CD8-positive, alpha-beta memory T cell (primary cell): Measurements from ENCODE around the gene MYLIP. TPM values are rescaled to one million over a fixed set of nuclear protein-coding genes. Genes with fewer than 3 reads are reported as not detected.

Experiments used
- CTCF ChIA-PET: fragments of 350-600 bp; sonication (Branson Sonifier 250); formaldehyde crosslinking; loops from one replicate; lab custom pipeline; 2021; ENCODE audit warnings: antibody characterized with exemption; lab: Charles Lee
- POLR2A ChIA-PET: fragments of 350-600 bp; sonication (Branson Sonifier 250); formaldehyde crosslinking; loops from one replicate; lab custom pipeline; 2021; ENCODE audit warnings: antibody characterized with exemption; lab: Charles Lee
- DNase-seq, 5 donors: peaks; one replicate each; pipeline versions ENCODE4 v3.0.0 to v3.0.0-alpha.2; 2020 to 2022; ENCODE audit warnings: mixed read lengths in 1 of 5
- H3K27ac ChIP-seq: one replicate; pipeline ENCODE4 v1.7.0; 2013; ENCODE audit warnings: low read depth, mild to moderate bottlenecking, low read length, moderate library complexity
- H3K27me3 ChIP-seq: 2 replicates; pipeline ENCODE4 v1.7.0; 2013; ENCODE audit warnings: low read length, mild to moderate bottlenecking; ENCODE audit not compliant: insufficient read depth, poor library complexity, severe bottlenecking
- H3K36me3 ChIP-seq: 2 replicates; pipeline ENCODE4 v1.7.0; 2013; ENCODE audit warnings: mild to moderate bottlenecking, low read length, moderate library complexity; ENCODE audit not compliant: insufficient read depth
- H3K4me1 ChIP-seq: 2 replicates; pipeline ENCODE4 v1.7.0; 2013; ENCODE audit warnings: mild to moderate bottlenecking, low read length, moderate library complexity; ENCODE audit not compliant: insufficient read depth
- H3K4me3 ChIP-seq: 2 replicates; pipeline ENCODE4 v1.7.0; 2013; ENCODE audit warnings: mild to moderate bottlenecking, low read length
- H3K9me3 ChIP-seq: 2 replicates; pipeline ENCODE4 v1.7.0; 2013; ENCODE audit warnings: mild to moderate bottlenecking, low read length
- H3K27ac Mint-ChIP-seq, 8 donors: one replicate each; pipeline ENCODE4 v1.8.0; 2020 to 2021; ENCODE audit warnings: mixed read lengths in 8 of 8, mild to moderate bottlenecking in 6 of 8, inconsistent platforms in 3 of 8, moderate library complexity in 3 of 8
- H3K27me3 Mint-ChIP-seq, 2 donors: one replicate each; pipeline ENCODE4 v1.8.0; 2020 to 2021; ENCODE audit warnings: mixed read lengths in 2 of 2, mild to moderate bottlenecking in 1 of 2, moderate library complexity in 1 of 2
- H3K36me3 Mint-ChIP-seq, 3 donors: one replicate each; pipeline ENCODE4 v1.8.0; 2020 to 2021; ENCODE audit warnings: mixed read lengths in 3 of 3, inconsistent platforms in 1 of 3, mild to moderate bottlenecking in 1 of 3
- H3K4me1 Mint-ChIP-seq, 3 donors: one replicate each; pipeline ENCODE4 v1.8.0; 2020 to 2021; ENCODE audit warnings: mixed read lengths in 3 of 3, inconsistent platforms in 1 of 3, mild to moderate bottlenecking in 1 of 3
- H3K4me3 Mint-ChIP-seq, 7 donors: one replicate each; pipeline ENCODE4 v1.8.0; 2020 to 2021; ENCODE audit warnings: mixed read lengths in 7 of 7, mild to moderate bottlenecking in 6 of 7, moderate library complexity in 4 of 7, inconsistent platforms in 2 of 7
- H3K9me3 Mint-ChIP-seq, 5 donors: one replicate each; pipeline ENCODE4 v1.8.0; 2020 to 2022; ENCODE audit warnings: mixed read lengths in 5 of 5, mild to moderate bottlenecking in 3 of 5, moderate library complexity in 2 of 5, inconsistent platforms in 1 of 5
- polyA plus RNA-seq: library from polyadenylated mRNA; unstranded; fragments of 300-500 nt; fragmentation: Illumina TruSeq; gene quantifications from one replicate; pipeline ENCODE4 v1.2.3, GENCODE V29; 2021
- total RNA-seq, 2 experiments: library from RNA; stranded (reverse); gene quantifications; one replicate each; pipeline ENCODE4 v1.2.3, GENCODE V29; 2021

MYLIP gene
- 1 to 10 TPM; 7.7 to 9.0 TPM for total RNA-seq
- polyA plus RNA-seq = 78.0 TPM

GRCh38 chr6:16128759-16129622 is at the start of gene MYLIP:
MYLIP (plus strand) TSS chr6:16129086; CDS start chr6:16129323, 237 bp downstream.
- DNase-seq = peak; percentile 96 to 97 (median 97)
- Histone ChIP-seq H3K27me3 (no peaks in the 10 kb centered on the region), H3K4me3 (peak within 1 kb of the TSS; percentile 93), H3K27ac (peak within 1 kb of the TSS; percentile 82), H3K9me3 (no peaks in the 10 kb centered on the region), H3K4me1 (peaks cover 30% of the 10 kb centered on the region), H3K36me3 (no peaks in the 10 kb centered on the region)
- Mint-ChIP-seq H3K9me3 (no peaks in the 10 kb centered on the region), H3K27ac (peak within 1 kb of the TSS; percentile 93 to 100 (median 97)), H3K4me3 (peak within 1 kb of the TSS; percentile 94 to 99 (median 96)), H3K27me3 (peaks cover 0 to 3% of the 10 kb centered on the region in 2 donors), H3K4me1 (peaks cover 34 to 50% (median 38%) of the 10 kb centered on the region in 3 donors), H3K36me3 (peaks cover 4 to 32% (median 10%) of the 10 kb centered on the region in 3 donors)
- ChIA-PET POLR2A (interaction anchor here (0.7 to 1.4 kb wide), 6 partner anchors 29 to 633 kb away, joined by 3 to 17 read pairs (median 4); partner anchors contain the start of genes ATXN1 and DTNBP1), CTCF (interaction anchor here (0.7 to 1.9 kb wide), 18 partner anchors 9 to 469 kb away, joined by 3 to 14 read pairs (median 4); no protein-coding TSS in a partner anchor)

GRCh38 chr6:16079354-16079753 is 49.5 kb upstream of the MYLIP start:
- Mint-ChIP-seq H3K4me3 (no peak overlapping the region), H3K27me3 (peaks cover 2 to 4% of the 10 kb centered on the region in 2 donors), H3K4me1 (no peaks in the 10 kb centered on the region), H3K27ac (no peak overlapping the region), H3K9me3 (no peaks in the 10 kb centered on the region), H3K36me3 (no peaks in the 10 kb centered on the region)
- Histone ChIP-seq H3K36me3 (no peaks in the 10 kb centered on the region), H3K4me3 (no peak overlapping the region), H3K27me3 (no peaks in the 10 kb centered on the region), H3K9me3 (no peaks in the 10 kb centered on the region), H3K4me1 (no peaks in the 10 kb centered on the region), H3K27ac (no peak overlapping the region)
- no peak for DNase-seq
- ChIA-PET CTCF (no interaction called here), POLR2A (no interaction called here)

GRCh38 chr6:16080204-16080603 is 48.7 kb upstream of the MYLIP start:
- H3K9me3 ChIP-seq = no peaks in the 10 kb centered on the region
- H3K27me3 Mint-ChIP-seq = peaks cover 2 to 4% of the 10 kb centered on the region in 2 donors
- ChIA-PET POLR2A (no interaction called here), CTCF (no interaction called here)
- no peak for DNase-seq
- H3K9me3 Mint-ChIP-seq = no peaks in the 10 kb centered on the region
- H3K27ac ChIP-seq = no peak overlapping the region
- no peaks in the 10 kb centered on the region for H3K4me1 Mint-ChIP-seq
- no peaks in the 10 kb centered on the region for H3K36me3 Mint-ChIP-seq
- no peak overlapping the region for H3K4me3 Mint-ChIP-seq
- H3K4me3 ChIP-seq = no peak overlapping the region
- H3K27me3 ChIP-seq = no peaks in the 10 kb centered on the region
- H3K4me1 ChIP-seq = no peaks in the 10 kb centered on the region
- no peaks in the 10 kb centered on the region for H3K36me3 ChIP-seq
- no peak overlapping the region for H3K27ac Mint-ChIP-seq

- Mint-ChIP-seq H3K9me3 (no peaks in the 10 kb centered on the region), H3K27ac (no peak overlapping the region), H3K36me3 (no peaks in the 10 kb centered on the region), H3K27me3 (peaks cover 2 to 4% of the 10 kb centered on the region in 2 donors), H3K4me3 (no peak overlapping the region), H3K4me1 (no peaks in the 10 kb centered on the region)
- ChIA-PET POLR2A (no interaction called here), CTCF (no interaction called here)
- H3K27me3 ChIP-seq = no peaks in the 10 kb centered on the region
- H3K4me1 ChIP-seq = no peaks in the 10 kb centered on the region
- no peak overlapping the region for H3K27ac ChIP-seq
- no peak overlapping the region for H3K4me3 ChIP-seq
- no peaks in the 10 kb centered on the region for H3K9me3 ChIP-seq
- no peaks in the 10 kb centered on the region for H3K36me3 ChIP-seq
- DNase-seq = no peak
Observed at GRCh38 chr6:16081326-16081725, 47.6 kb upstream of the MYLIP start.

- no peak for DNase-seq
- H3K4me3 ChIP-seq = no peak overlapping the region
- H3K4me1 ChIP-seq = no peaks in the 10 kb centered on the region
- ChIA-PET POLR2A (no interaction called here), CTCF (no interaction called here)
- H3K27me3 Mint-ChIP-seq = peaks cover 2 to 5% of the 10 kb centered on the region in 2 donors
- no peaks in the 10 kb centered on the region for H3K27me3 ChIP-seq
- no peaks in the 10 kb centered on the region for H3K36me3 ChIP-seq
- no peak overlapping the region for H3K27ac Mint-ChIP-seq
- H3K27ac ChIP-seq = no peak overlapping the region
- no peaks in the 10 kb centered on the region for H3K36me3 Mint-ChIP-seq
- H3K9me3 ChIP-seq = no peaks in the 10 kb centered on the region
- H3K9me3 Mint-ChIP-seq = no peaks in the 10 kb centered on the region
- no peak overlapping the region for H3K4me3 Mint-ChIP-seq
- H3K4me1 Mint-ChIP-seq = no peaks in the 10 kb centered on the region
Observed at GRCh38 chr6:16082361-16082760, 46.5 kb upstream of the MYLIP start.

GRCh38 chr6:16086965-16087364 is 41.9 kb upstream of the MYLIP start:
- H3K4me1 ChIP-seq = no peaks in the 10 kb centered on the region
- CTCF ChIA-PET = no interaction called here
- H3K4me3 ChIP-seq = no peak overlapping the region
- H3K27me3 ChIP-seq = no peaks in the 10 kb centered on the region
- POLR2A ChIA-PET = no interaction called here
- no peaks in the 10 kb centered on the region for H3K36me3 Mint-ChIP-seq
- no peak overlapping the region for H3K4me3 Mint-ChIP-seq
- H3K27me3 Mint-ChIP-seq = peaks cover 3 to 15% of the 10 kb centered on the region in 2 donors
- no peaks in the 10 kb centered on the region for H3K4me1 Mint-ChIP-seq
- no peaks in the 10 kb centered on the region for H3K36me3 ChIP-seq
- no peaks in the 10 kb centered on the region for H3K9me3 Mint-ChIP-seq
- no peak for DNase-seq
- H3K27ac ChIP-seq = no peak overlapping the region
- no peak overlapping the region for H3K27ac Mint-ChIP-seq
- no peaks in the 10 kb centered on the region for H3K9me3 ChIP-seq

- DNase-seq = no peak
- Histone ChIP-seq H3K36me3 (no peaks in the 10 kb centered on the region), H3K27me3 (no peaks in the 10 kb centered on the region), H3K9me3 (no peaks in the 10 kb centered on the region), H3K27ac (no peak overlapping the region), H3K4me3 (no peak overlapping the region), H3K4me1 (no peaks in the 10 kb centered on the region)
- ChIA-PET POLR2A (no interaction called here), CTCF (interaction anchor here (0.9 kb wide), 1 partner anchor 41 kb away, joined by 3 read pairs; no protein-coding TSS in a partner anchor)
- Mint-ChIP-seq H3K27me3 (peaks cover 3 to 15% of the 10 kb centered on the region in 2 donors), H3K4me3 (no peak overlapping the region), H3K4me1 (no peaks in the 10 kb centered on the region), H3K27ac (no peak overlapping the region), H3K36me3 (no peaks in the 10 kb centered on the region), H3K9me3 (no peaks in the 10 kb centered on the region)
Observed at GRCh38 chr6:16087386-16087785, 41.5 kb upstream of the MYLIP start.

- peaks cover 3 to 23% of the 10 kb centered on the region in 2 donors for H3K27me3 Mint-ChIP-seq
- CTCF ChIA-PET = interaction anchor here (0.9 kb wide), 1 partner anchor 40 kb away, joined by 3 read pairs; no protein-coding TSS in a partner anchor
- no peaks in the 10 kb centered on the region for H3K4me1 ChIP-seq
Observed at GRCh38 chr6:16088409-16088808, 40.5 kb upstream of the MYLIP start.

More at GRCh38 chr6:16088409-16088808, 40.5 kb upstream of the MYLIP start:
- no peak overlapping the region for H3K4me3 ChIP-seq
- Mint-ChIP-seq H3K36me3 (no peaks in the 10 kb centered on the region), H3K9me3 (no peaks in the 10 kb centered on the region), H3K4me1 (no peaks in the 10 kb centered on the region), H3K4me3 (no peak overlapping the region), H3K27ac (no peak overlapping the region)
- POLR2A ChIA-PET = no interaction called here
- no peaks in the 10 kb centered on the region for H3K36me3 ChIP-seq
- no peaks in the 10 kb centered on the region for H3K9me3 ChIP-seq
- no peaks in the 10 kb centered on the region for H3K27me3 ChIP-seq
- DNase-seq = no peak
- no peak overlapping the region for H3K27ac ChIP-seq
